Skeletal muscle cell (primary cell): Measurements from ENCODE around the gene COL20A1.
A peak's percentile ranks its signal among the peaks of the same experiment; 100 is the strongest.
"Not testable (repeated sequence)": the region's sequence is repeated elsewhere in the genome, so short reads cannot be mapped to it uniquely, and the experiment has no call there.

Source experiments
- DNase-seq: peaks from one replicate; pipeline ENCODE4 v3.0.0-alpha.2; 2010; ENCODE audit warnings: low read depth
- H3K4me3 ChIP-seq: 2 replicates; pipeline ENCODE4 v1.5.1; 2011; ENCODE audit warnings: low read depth, mild to moderate bottlenecking, control low read depth, low read length, moderate library complexity

Gene COL20A1

DNA sequence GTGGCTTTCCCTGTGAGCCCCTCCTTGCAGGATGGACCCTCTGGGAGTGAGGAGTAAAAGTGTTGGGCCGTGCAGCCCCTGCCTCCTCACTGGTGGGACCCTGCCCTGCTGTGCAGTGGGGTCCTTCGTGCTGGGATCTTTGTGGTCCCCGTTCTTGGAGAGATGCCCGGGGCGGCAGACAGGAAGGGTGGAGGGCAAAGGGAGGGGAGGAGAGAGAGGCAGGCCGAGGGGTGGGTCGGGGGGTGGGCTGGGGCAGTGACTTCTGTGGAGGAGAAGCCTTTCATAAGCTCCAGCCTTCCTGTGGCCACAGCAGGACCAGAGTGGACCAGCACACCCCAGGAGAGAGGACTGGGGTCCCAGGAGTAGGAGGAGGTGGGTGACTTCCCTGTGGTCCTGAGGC is at the start of gene COL20A1:
COL20A1 (plus strand) TSS at position 283 of the 400 bp plus-strand sequence. CDS start 1,922 bp downstream, outside the sequence.
- H3K4me3 ChIP-seq, result no peak within 1 kb of the TSS
- no peak for DNase-seq

DNA sequence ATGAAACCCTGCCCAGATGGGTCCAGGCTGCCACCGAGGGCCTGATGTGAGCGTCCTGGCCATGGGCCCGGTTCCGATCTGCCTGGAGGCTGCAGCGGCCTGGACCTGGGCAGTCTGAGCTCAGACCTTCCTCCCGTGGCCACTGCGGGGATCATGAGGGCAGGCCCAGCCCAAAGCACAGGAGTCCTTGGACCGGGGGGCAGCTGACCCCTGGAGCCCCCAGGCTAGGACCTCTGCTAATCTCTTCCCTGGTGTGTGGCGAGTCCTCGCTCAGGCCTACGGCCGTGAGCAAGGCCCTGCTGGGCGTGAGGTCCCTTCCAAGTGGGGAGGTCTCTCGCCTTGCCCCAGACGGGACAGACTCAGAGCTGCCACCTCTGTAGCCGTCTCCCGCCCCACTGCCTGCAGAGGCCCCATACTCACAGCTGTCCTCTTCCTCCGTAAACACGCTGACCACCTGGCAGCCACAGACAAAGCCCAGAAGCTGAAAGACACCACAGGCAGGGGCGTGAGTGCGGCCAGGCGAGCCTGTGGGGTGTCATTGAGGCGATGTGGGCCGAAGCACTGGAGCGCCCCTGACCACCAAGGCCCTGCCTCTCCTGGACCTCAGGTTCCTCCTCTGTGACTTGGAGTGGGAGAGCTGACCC is 49.3 kb upstream of the COL20A1 start:
- DNase-seq, result no peak
- no peak overlapping the region for H3K4me3 ChIP-seq

- no peak for DNase-seq
- H3K4me3 ChIP-seq, result no peak overlapping the region
Observed at GRCh38 chr20:63244468-63244867, 48.5 kb upstream of the COL20A1 start.

GRCh38 chr20:63246490-63247288 is 46.3 kb upstream of the COL20A1 start:
- no peak overlapping the region for H3K4me3 ChIP-seq
- DNase-seq, result no peak

- DNase-seq, result no peak
- no peak overlapping the region for H3K4me3 ChIP-seq
Observed at GRCh38 chr20:63247671-63248228, 45.2 kb upstream of the COL20A1 start.

DNA sequence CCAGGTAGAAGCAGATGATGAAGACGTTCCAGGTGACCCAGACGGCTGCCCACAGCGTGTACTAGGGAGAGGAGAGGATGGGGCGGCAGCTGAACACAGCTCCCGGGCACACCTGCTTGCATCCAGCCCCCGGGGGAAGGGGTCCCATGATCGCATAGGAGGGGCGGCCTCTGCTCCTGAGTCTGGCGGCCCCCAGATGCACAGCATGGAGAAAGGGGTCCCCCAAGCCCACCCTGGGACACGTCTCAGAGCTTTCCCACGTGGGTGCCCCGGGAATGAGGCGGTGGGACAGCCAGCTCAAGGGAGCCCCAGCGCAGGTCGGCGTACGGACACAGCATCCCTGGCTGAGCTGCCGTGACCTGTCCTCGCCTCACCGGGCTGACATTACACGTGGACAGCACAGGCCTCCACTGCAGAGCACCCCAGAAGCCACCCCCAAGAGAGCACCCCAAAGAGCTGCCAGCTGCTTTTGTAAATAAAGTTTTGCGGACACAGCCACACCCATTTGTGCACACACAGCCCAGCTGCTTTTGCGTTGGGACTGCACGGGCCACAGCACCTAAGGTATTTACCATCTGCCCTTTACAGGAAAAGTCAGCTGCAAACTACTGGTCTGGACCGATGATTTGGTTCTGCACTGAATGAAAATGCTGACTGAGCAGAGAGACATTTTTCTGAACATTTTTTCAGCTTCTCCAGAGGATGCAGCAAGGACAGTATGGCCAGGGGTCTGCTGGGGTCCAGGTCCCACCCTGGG is 44.0 kb upstream of the COL20A1 start:
- DNase-seq, result no peak
- H3K4me3 ChIP-seq, result no peak overlapping the region

DNA sequence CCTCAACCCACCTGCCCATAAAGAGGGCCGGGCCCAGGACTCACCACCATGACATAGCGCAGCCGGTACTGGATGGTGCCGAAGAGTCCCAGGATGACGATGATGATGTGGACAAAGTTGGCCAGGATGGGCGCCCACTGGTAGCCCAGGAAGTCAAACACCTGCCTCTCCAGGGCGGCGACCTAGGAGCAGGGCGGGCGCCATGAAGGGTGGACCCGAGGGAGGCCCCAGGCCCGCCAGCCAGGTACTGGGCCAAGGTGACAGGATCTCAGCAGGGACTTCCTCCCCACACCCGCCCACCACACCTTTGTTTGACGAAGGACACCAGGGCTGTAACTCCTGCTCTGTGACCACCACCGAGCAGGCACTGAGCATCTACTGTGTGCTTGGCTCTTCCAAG is 43.1 kb upstream of the COL20A1 start:
- no peak for DNase-seq
- no peak overlapping the region for H3K4me3 ChIP-seq

DNA sequence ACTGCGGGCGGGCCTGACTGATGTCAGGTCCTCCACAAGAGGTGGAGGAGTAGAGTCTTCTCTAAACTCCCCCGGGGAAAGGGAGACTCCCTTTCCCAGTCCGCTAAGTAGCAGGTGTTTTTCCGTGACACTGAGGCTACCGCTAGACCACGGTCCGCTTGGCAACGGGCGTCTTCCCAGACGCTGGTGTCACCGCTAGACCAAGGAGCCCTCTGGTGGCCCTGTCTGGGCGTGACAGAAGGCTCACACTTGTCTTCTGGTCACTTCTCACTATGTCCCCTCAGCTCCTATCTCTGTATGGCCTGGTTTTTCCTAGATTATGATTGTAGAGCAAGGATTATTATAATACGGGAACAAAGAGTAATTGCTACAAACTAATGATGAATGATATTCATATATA is 41.6 kb upstream of the COL20A1 start:
- DNase-seq, H3K4me3 ChIP-seq: not testable (repeated sequence)

DNA sequence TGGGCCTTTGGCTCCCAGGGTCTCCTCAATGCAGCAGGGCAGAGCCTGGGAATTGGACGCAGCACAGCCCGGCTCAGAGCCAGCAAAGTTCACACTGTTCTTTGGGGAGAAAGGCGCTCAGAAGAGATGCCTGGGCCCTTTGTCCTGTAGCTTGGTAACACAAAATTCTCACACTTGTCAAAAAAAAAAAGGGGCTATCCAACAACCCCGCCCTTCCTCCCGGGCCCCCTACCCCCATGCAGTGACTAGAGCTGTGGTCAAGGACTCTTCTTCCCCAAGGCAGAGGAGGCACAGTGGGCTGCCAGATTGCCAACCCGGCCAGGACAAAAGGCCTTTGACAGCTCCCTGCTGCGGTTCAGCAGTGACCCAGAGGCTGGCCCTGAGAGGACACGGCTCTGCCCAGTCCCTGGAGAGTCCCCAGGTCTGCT is 40.7 kb upstream of the COL20A1 start:
- no peak for DNase-seq
- no peak overlapping the region for H3K4me3 ChIP-seq

DNA sequence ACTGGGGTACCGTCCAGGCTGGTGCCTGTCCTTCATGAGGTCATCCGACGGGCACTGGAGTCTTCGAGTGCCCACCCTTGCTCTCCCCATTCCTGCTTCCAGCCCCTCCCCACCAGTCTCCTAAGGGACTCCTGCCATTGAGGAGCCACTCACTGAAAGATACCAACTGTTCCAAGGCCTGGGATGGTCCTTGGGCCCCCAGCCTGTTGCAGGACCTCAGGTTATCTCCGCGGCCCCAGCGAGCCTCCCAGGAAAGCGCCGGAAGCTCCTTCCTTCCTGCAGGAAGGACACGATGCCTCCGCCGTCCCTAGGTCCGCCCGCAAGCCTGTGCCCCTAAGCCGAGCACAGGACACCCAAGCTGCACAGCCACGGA is 39.9 kb upstream of the COL20A1 start:
- no peak for DNase-seq
- peak overlapping the region; percentile 21 for H3K4me3 ChIP-seq

DNA sequence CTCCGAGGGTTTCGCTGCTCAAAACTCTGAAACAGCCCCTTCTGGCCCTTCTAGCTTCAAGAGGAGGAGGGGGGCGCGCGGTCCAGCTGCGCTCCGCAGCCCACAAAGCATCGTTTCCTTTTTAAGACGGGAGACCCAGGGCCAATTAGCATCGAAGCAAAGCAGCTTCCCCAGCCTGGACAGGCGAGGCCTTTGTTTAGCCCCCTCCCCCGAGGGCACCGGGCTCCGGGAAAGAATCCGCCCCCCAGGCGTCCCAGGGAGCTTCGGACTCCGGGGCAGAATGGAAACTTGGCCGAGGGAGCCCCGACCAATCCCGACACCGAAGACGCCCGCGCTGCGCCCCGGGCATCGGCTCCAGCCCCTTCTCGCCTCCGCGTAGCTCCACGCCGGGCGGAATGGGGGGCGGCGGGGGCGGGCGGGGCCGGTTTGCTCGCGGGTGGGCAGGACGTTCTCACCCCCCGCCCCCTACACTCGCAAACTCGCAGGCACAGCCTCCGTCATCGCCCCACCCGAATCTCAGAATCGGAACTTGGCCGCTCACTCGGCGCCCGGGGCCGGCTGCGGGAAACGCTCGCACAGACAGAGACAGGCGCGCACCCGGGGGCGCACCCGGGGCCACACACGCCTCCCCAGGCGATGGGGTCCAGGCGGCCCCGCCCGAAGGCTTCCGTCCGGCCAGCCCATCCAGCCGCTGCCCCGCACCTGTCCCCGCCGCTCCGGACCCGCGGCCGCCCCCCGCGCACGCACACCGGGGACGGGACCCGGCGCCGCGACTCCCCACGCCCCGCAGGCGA is 39.4 kb upstream of the COL20A1 start:
- H3K4me3 ChIP-seq, result peak overlapping the region; percentile 21
- no peak for DNase-seq

- H3K4me3 ChIP-seq, result peak within 1 kb of the TSS; percentile 21
- DNase-seq, result no peak
Observed at GRCh38 chr20:63254232-63254605, 38.8 kb upstream of the COL20A1 start, which contains the start of gene NKAIN4. Gene NKAIN4 (minus strand): TSS chr20:63254463. CDS start chr20:63254450, 13 bp downstream.

DNA sequence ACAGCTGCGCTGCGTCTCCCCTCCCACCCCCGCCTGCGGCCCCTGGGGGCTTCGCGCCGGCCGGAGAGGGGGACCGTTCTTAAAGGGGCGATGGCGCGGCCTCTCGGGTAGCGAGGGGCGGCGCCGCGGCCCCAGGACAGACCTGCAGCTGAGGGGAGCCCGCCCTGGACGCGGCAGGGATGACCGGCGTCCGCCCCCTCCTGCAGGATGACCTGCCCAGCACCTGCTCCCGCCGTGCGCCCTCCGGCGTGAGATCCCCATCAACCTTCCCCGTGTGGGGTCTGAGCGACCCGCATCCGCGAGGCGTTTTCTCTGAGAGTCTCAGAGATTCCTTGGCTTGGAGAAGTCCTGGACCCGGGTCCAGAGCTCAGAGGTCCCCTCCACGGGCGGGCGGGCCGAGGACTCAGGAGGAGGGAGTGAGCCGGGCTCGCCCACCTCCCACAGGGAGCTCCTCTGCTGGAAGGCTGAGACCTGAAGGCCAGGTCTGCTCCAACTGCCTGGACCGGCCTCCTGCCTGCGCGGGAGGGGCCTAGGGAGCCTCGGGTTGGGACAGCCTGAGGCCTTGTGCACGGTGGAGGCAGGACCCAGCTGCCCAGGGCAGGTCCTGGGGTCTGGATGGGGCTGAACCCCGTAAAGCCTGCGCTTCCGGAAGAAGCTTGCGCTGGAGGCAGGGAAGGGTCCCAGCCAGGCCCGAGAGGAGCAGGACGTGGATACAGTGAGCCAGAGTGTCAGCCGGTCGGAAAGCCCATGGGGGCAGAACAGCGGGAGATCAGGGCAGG is 38.2 kb upstream of the COL20A1 start:
- H3K4me3 ChIP-seq, result no peak overlapping the region
- DNase-seq, result no peak

GRCh38 chr20:63255931-63256704 is 36.9 kb upstream of the COL20A1 start:
- DNase-seq, result no peak
- no peak overlapping the region for H3K4me3 ChIP-seq

DNA sequence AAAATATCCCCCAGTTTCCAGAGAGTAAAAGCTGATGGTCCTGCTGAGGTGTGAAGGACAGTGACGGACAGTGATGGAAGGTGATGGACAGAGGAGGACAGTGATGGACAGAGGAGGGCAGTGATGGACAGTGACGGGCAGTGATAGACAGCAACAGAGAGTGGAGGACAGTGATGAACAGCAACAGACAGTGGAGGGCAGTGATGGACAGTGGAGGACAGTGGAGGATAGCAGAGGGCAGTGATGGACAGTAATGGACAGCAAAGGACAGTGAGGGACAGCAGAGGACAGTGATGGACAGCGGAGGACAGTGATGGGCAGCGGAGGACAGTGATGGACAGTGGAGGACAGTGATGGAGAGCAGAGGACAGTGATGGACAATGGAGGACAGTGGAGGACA is 36.0 kb upstream of the COL20A1 start:
- H3K4me3 ChIP-seq, result no peak overlapping the region
- no peak for DNase-seq

GRCh38 chr20:63257629-63258028 is 35.4 kb upstream of the COL20A1 start:
- DNase-seq, result no peak
- no peak overlapping the region for H3K4me3 ChIP-seq

GRCh38 chr20:63258781-63259180 is 34.2 kb upstream of the COL20A1 start:
- no peak for DNase-seq
- H3K4me3 ChIP-seq, result no peak overlapping the region
